ENCODE results near the gene NSD1. TPM values are rescaled to one million over a fixed set of nuclear protein-coding genes. Genes with fewer than 3 reads are reported as not detected.

The NSD1 gene
- total RNA-seq, 3 donors from 2014 or later = 59.3 to 103 (median 69.7) TPM

GRCh38 chr5:177231479-177232250, 98.1 kb downstream of the NSD1 start:
- intact Hi-C loops (cut with DNase I, micrococcal nuclease) = no loop called here
- no peak for TF ChIP-seq CTCF (IDR thresholded peaks at IDR 0.05)
- Histone ChIP-seq H3K9me3 (no peaks in the 10 kb centered on the region), H3K4me1 (ENCODE audit: low read depth) (peaks cover 5% of the 10 kb centered on the region), H3K36me3 (ENCODE audit: low read depth) (no peaks in the 10 kb centered on the region), H3K4me3 (no peak overlapping the region)
- no peak for ATAC-seq
- no peak for DNase-seq

DNA sequence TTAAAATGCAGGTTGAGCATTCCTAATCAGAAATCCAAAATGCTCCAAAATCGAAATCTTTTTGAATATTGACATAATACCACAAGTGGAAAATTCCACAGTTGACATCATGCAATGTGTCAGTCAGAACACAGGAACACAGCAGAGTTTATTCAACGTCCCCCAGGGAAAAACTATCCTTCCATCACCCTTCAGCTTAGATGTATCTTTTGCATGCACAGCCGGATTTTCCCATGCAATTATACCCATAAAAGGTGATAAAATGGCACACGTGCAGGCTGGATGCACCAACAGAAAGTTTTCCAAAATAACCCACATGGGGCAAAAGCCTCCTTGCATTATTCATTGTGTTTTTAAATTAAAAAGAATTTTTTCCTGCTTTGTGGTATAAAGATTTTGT, 98.8 kb downstream of the NSD1 start:
- Histone ChIP-seq H3K4me1 (ENCODE audit: low read depth) (peaks cover 5% of the 10 kb centered on the region), H3K4me3 (no peak overlapping the region), H3K36me3 (ENCODE audit: low read depth) (no peaks in the 10 kb centered on the region), H3K9me3 (no peaks in the 10 kb centered on the region)
- intact Hi-C loops (cut with DNase I, micrococcal nuclease) = no loop called here
- DNase-seq = no peak
- TF ChIP-seq CTCF (IDR thresholded peaks at IDR 0.05) = no peak
- no peak for ATAC-seq

DNA sequence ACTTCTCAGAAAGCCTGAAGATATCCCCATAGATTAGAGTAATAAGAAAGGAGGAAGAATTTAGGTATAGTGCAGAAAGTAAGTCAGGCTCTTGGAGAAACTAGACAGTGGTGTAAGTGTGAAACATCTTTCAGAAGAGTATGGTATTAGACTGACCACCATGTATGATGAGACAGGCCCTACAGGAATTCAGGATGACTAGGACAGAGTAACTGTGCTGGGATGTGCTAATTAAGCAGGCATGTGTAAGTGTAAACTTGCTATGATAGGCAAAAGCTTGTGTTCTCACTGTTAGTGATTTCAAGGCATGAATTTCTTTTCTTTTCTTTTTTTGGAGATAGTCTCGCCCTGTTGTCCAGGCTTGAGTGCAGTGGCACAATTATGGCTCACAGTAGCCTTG, 99.2 kb downstream of the NSD1 start:
- no peak for TF ChIP-seq CTCF (IDR thresholded peaks at IDR 0.05)
- Histone ChIP-seq H3K4me3 (no peak overlapping the region), H3K9me3 (no peaks in the 10 kb centered on the region), H3K36me3 (ENCODE audit: low read depth) (no peaks in the 10 kb centered on the region), H3K4me1 (ENCODE audit: low read depth) (peaks cover 5% of the 10 kb centered on the region)
- intact Hi-C loops (cut with DNase I, micrococcal nuclease) = no loop called here
- ATAC-seq = no peak
- no peak for DNase-seq

DNA sequence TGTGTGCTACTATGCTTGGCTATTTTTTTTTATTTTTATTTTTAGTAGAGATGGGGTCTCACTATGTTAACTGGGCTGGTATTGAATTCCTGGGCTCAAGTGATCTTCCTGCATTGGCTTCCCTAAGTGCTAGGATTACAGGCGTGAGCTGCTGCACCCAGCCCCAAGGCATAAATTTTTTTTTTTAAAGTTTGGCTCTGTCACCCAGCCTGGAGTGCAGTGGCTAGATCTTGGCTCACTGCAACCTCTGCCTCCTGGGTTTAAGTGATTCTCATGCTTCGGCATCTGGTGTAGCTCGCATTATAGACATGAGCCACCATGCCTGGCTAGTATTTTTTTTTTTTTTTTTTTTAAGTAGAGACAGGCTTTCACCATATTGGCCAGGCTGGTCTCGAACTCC, 99.6 kb downstream of the NSD1 start:
- DNase-seq (no peak), ATAC-seq (no peak)
- intact Hi-C loops (cut with DNase I, micrococcal nuclease) = no loop called here
- TF ChIP-seq CTCF (IDR thresholded peaks at IDR 0.05) = no peak
- H3K36me3 ChIP-seq (ENCODE audit: low read depth) = no peaks in the 10 kb centered on the region
- H3K9me3 ChIP-seq = no peaks in the 10 kb centered on the region
- H3K4me3 ChIP-seq = no peak overlapping the region
- peaks cover 5% of the 10 kb centered on the region for H3K4me1 ChIP-seq (ENCODE audit: low read depth)

GRCh38 chr5:177233802-177234201, 100.2 kb downstream of the NSD1 start:
- intact Hi-C loops (cut with DNase I, micrococcal nuclease) = no loop called here
- ATAC-seq (no peak), DNase-seq (no peak)
- no peak overlapping the region for H3K4me3 ChIP-seq
- H3K9me3 ChIP-seq = no peaks in the 10 kb centered on the region
- no peak for TF ChIP-seq CTCF (IDR thresholded peaks at IDR 0.05)
- peaks cover 5% of the 10 kb centered on the region for H3K4me1 ChIP-seq (ENCODE audit: low read depth)
- H3K36me3 ChIP-seq (ENCODE audit: low read depth) = no peaks in the 10 kb centered on the region
